Right lobe of liver (tissue), 6 donors: Measurements from ENCODE around the gene GPR183. TPM values are rescaled to one million over a fixed set of nuclear protein-coding genes. Genes with fewer than 3 reads are reported as not detected.
A peak's percentile ranks its signal among the peaks of the same experiment; 100 is the strongest.

ENCODE experiments used
- ATAC-seq, 4 donors: fragments of 200-7000 bp; cut with Tn5 transposase; one replicate each; pipeline ENCODE4 v1.9.1; 2020; ENCODE audit warnings: mild to moderate bottlenecking in 4 of 4, moderate library complexity in 4 of 4
- DNase-seq, 3 donors: peaks; one replicate each; pipeline ENCODE4 v3.0.0-alpha.2; 2020
- H3K27ac ChIP-seq, 3 donors: fragments of 200-600 bp; one replicate each; pipeline ENCODE4 v1.8.0; 2022
- H3K27me3 ChIP-seq, 2 donors: fragments of 200-600 bp; one replicate each; pipeline ENCODE4 v1.8.0; 2022
- H3K36me3 ChIP-seq, 4 donors: fragments of 200-600 bp; sonication (generic) in 1 of 4; one replicate each; pipeline versions ENCODE4 v1.5.1 to v1.8.0; 2017 to 2022; ENCODE audit warnings: control low read depth in 1 of 4
- H3K4me1 ChIP-seq, 4 donors: fragments of 200-600 bp; sonication (generic) in 1 of 4; one replicate each; pipeline versions ENCODE4 v1.5.1 to v1.8.0; 2017 to 2022; ENCODE audit warnings: control low read depth in 1 of 4
- H3K4me3 ChIP-seq, 3 donors: fragments of 200-600 bp; one replicate each; pipeline ENCODE4 v1.8.0; 2022
- H3K9me3 ChIP-seq, 4 donors: fragments of 200-600 bp; sonication (generic) in 1 of 4; one replicate each; pipeline versions ENCODE4 v1.5.1 to v1.8.0; 2017 to 2022; ENCODE audit warnings: control low read depth in 1 of 4
- CTCF ChIP-seq, 4 donors: fragments of 200-600 bp in 3 of 4; fragments of 450-650 bp in 1 of 4; IDR thresholded peaks; one replicate each; pipeline versions ENCODE4 v1.5.1 to v1.8.0; 2016 to 2022; ENCODE audit warnings: antibody characterized with exemption in 4 of 4, mild to moderate bottlenecking in 2 of 4
- POLR2A ChIP-seq: fragments of 450-650 bp; IDR thresholded peaks from one replicate; pipeline ENCODE4 v1.6.1; 2017; ENCODE audit warnings: antibody characterized with exemption, mild to moderate bottlenecking
- WGBS: methylation state at CpG from one replicate; pipeline ENCODE4 v1.1.6; 2018; ENCODE audit warnings: low coverage, low lambda C conversion rate; ENCODE audit not compliant: insufficient coverage; ENCODE audit errors: missing lambda C conversion rate; 5-methylcytosine and 5-hydroxymethylcytosine counted together
- intact Hi-C, 2 donors: fragments of 100-400 bp; cut with DNase I; formaldehyde crosslinking; loops; one replicate each; pipeline versions ENCODE4 v1.11.2 to v1.14.1; 2022
- total RNA-seq, 6 experiments: library from RNA; depleted of rRNA in 2 of 6; stranded (reverse); fragments of >200 nt in 2 of 6; fragmentation: NEBNext Ultra II Directional in 3 of 6; extraction: Animal tissue kit (Norgen Biotek cat#: 25700) in 3 of 6; gene quantifications; one replicate each; pipeline versions ENCODE4 v1.1.0 to v1.2.4, GENCODE V29; 2016 to 2023
- donor health status: DM: no; HTN: yes; CAD: no.
- donor health status: DM: no; HTN: no; CAD: no.
- donor health status: DM: no; HTN: no; CAD: no.
- donor health status: DM: no; HTN: yes; CAD: no.
- donor health status: DM: no; HTN: yes; CAD: no.

The GPR183 gene
- total RNA-seq, 6 experiments from 2014 or later, result 0.26 to 3.2 (median 1.0) TPM

- intact Hi-C loops, result no loop called here
These were observed 28.4 kb upstream of the GPR183 start for GRCh38 chr13:99335603-99336002.

DNA sequence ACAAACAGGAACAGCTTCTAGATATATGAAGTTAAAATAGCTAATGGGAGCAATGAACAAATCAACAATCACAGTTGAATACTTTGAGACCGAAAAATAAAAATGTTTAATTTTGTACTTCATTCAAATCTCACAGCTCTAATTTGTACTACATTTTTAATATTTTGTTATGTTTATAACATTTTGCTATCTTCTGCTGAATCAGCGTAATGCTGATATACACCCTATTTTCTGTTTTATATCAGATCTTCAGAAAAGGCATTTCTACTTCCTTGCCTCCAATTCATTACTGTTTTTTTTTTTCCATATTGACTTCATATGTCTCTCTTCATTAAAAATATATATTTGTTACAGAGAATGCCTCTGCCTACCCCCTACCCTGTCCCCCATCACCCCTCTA is 27.9 kb upstream of the GPR183 start:
- no peaks in the 10 kb centered on the region for H3K27me3 ChIP-seq
- H3K4me3 ChIP-seq, result no peak overlapping the region
- intact Hi-C loops, result no loop called here
- ATAC-seq (no peak), DNase-seq (no peak)
- TF ChIP-seq CTCF (IDR thresholded peaks at IDR 0.05) (no peak), POLR2A (no peak)
- no peaks in the 10 kb centered on the region for H3K36me3 ChIP-seq
- H3K4me1 ChIP-seq, result peaks cover 0 to 28% (median 5%) of the 10 kb centered on the region in 4 donors
- H3K27ac ChIP-seq, result no peak overlapping the region
- H3K9me3 ChIP-seq, result no peaks in the 10 kb centered on the region
- WGBS, result 95% methylated on average over 2 of the region's 2 CpGs

More at GRCh38 chr13:99335603-99336002, 28.4 kb upstream of the GPR183 start:
- ATAC-seq, result no peak
- DNase-seq, result no peak
- peaks cover 0 to 31% (median 5%) of the 10 kb centered on the region in 4 donors for H3K4me1 ChIP-seq
- peaks cover 0 to 3% (median 0%) of the 10 kb centered on the region in 4 donors for H3K36me3 ChIP-seq
- H3K27ac ChIP-seq, result no peak overlapping the region
- WGBS, result 75% methylated on average over 3 of the region's 4 CpGs
- H3K9me3 ChIP-seq, result no peaks in the 10 kb centered on the region
- no peak overlapping the region for H3K4me3 ChIP-seq
- TF ChIP-seq POLR2A (no peak), CTCF (IDR thresholded peaks at IDR 0.05) (no peak)
- no peaks in the 10 kb centered on the region for H3K27me3 ChIP-seq

GRCh38 chr13:99334221-99334620 is 27.0 kb upstream of the GPR183 start:
- no peak for DNase-seq
- WGBS, result 89% methylated on average over 3 of the region's 3 CpGs

DNA sequence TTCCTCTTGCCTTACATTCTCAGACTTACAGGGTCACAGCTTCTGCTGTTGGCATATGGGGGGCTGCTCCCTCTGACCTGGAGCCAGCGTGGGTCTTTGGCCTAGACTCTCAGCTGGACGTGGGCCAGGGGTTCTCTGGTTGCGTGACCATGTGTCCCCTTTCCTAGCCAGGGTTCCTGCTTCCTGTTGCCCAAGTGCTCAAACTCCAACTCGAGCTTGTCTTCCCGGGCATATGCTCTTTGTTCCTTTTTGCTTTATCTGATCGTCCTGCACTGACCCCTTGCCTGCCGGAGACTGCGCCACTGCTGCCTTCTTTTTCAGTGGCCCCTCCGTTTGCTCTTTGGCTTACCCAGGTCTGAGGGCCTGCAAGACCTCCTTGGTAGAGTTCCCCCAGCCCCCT is 25.3 kb upstream of the GPR183 start:
- Histone ChIP-seq H3K9me3 (no peaks in the 10 kb centered on the region), H3K4me3 (no peak overlapping the region), H3K27me3 (no peaks in the 10 kb centered on the region), H3K4me1 (peaks cover 0 to 17% (median 0%) of the 10 kb centered on the region in 4 donors), H3K27ac (peak overlapping the region in 1 of 3 donors; percentile 62), H3K36me3 (peaks cover 0 to 3% (median 0%) of the 10 kb centered on the region in 4 donors)
- intact Hi-C loops, result no loop called here
- TF ChIP-seq POLR2A, result no peak
- TF ChIP-seq CTCF (IDR thresholded peaks at IDR 0.05), result no peak
- peak in 2 of 3 donors; percentile 41 to 66 for DNase-seq
- peak; percentile 46 to 94 (median 70) for ATAC-seq
- 10% methylated on average over 8 of the region's 9 CpGs for WGBS

More at GRCh38 chr13:99334221-99334620, 27.0 kb upstream of the GPR183 start:
- no peak for TF ChIP-seq CTCF (IDR thresholded peaks at IDR 0.05)
- no peak for TF ChIP-seq POLR2A
- Histone ChIP-seq H3K27ac (no peak overlapping the region), H3K4me1 (peaks cover 0 to 19% (median under 1%) of the 10 kb centered on the region in 4 donors), H3K4me3 (no peak overlapping the region), H3K36me3 (no peaks in the 10 kb centered on the region), H3K27me3 (no peaks in the 10 kb centered on the region), H3K9me3 (no peaks in the 10 kb centered on the region)
- intact Hi-C loops, result no loop called here
- no peak for ATAC-seq
